GM11168 (cell line): ENCODE results near the gene ALDH1L1.
"Not testable (repeated sequence)": the region's sequence is repeated elsewhere in the genome, so short reads cannot be mapped to it uniquely, and the experiment has no call there.

Source experiments
- in situ Hi-C: fragments of 300-500 bp; cut with MboI; formaldehyde crosslinking; loops from one replicate; pipeline ENCODE4 v1.12.0; 2022; ENCODE audit warnings: low sequenced_read_pairs; ENCODE audit not compliant: unreplicated experiment

ALDH1L1 gene

DNA sequence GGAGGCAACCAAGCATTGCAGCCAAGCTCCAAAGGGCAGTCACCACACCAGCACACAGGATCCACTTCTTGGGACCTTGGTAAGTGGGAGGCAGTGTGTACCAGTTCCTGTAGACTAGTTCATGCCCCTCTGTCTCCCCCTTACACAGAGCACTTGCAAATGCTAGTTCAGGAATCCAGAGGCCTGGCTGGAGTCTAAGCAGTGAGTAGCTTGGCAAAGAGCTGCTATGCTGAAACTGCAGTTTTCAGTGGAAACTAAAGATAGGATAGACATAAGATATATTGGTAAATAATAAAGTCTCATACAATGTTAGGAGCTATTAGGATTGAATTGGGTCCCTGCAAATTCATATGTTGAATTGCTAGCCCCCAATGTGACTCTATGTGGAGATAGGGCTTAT, 82.6 kb downstream of the ALDH1L1 start:
- in situ Hi-C loops = no loop called here

- in situ Hi-C loops = not testable (repeated sequence)
Observed at GRCh38 chr3:126096274-126096673, 84.1 kb downstream of the ALDH1L1 start.

DNA sequence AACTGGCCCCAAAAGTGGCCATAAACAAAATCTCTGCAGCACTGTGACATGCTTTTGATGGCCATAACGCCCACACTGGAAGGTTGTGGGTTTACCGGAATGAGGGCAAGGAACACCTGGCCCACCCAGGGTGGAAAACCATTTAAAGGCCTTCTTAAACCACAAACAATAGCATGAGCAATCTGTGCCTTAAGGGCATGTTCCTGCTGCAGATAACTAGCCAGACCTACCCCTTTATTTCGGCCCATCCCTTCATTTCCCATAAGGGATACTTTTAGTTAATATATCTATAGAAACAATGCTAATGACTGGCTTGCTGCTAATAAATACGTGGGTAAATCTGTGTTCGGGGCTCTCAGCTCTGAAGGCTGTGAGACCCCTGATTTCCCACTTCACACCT, 88.3 kb downstream of the ALDH1L1 start:
- in situ Hi-C loops = not testable (repeated sequence)

GRCh38 chr3:126087552-126088175, 92.7 kb downstream of the ALDH1L1 start:
- in situ Hi-C loops = no loop called here

- in situ Hi-C loops = no loop called here
Observed at GRCh38 chr3:126085841-126086240, 94.5 kb downstream of the ALDH1L1 start.

DNA sequence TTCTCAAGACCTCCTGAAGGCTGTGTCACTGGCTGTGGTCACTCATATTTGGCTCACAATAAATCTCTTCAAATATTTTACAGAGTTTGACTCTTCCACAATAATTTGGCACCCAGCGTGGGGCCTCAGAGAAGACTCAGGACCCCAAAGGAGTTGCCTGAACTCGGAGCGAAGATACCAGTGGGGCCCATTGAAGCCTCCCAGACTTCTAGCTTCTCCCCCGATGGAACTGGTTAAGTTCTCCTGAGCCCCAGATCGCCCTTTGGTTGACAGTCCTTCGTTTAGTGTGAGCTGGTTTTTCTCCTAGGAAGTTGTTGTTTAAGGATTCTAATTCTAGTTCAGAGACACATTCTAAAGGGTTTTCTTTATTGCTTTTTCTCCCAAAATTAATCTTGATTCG, 95.1 kb downstream of the ALDH1L1 start:
- in situ Hi-C loops = no loop called here

- in situ Hi-C loops = no loop called here
Observed at GRCh38 chr3:126084768-126085180, 95.6 kb downstream of the ALDH1L1 start.

DNA sequence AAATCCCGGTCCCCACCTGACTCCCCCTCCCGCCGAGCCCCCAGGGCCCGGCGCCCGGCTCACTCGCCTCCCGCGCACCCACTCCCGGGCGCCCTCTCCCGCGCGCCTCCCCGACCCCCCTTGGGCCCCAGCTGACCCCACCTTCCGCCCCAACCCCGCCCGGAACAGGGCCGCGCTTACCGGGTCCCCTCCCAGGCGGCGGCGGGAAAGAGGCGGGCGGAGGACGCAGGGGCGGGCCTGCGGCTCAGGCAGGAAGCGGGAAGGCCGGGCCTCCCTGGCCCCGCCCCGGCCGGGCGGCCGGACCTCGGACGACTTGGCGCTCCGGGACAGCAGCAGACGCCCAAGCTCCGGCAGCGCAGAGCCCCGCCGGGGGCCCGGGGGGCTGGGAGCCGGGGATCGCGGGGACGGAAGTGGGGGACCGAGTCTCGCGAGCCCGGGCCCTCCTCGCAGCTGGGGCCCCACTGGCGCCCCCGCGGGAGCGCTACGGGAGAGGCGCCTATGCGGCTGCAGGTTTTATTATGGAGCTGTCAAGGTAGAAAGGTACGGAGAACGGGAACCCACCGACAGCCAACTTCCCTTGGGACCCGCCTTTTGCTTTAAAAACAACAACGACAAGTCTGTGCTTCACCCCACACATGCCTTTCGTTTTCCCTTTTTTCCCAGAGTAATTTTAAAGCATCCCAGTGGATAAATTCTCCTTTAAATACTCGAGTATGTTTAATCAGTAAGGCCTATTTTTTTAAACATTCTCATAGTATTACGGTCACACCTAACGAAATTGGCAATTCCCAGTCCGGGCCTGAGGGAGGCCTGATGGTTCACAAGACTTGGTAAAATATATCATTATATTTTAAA, 96.2 kb downstream of the ALDH1L1 start, which contains the start of gene SLC41A3:
TSS of gene SLC41A3 (minus strand) at position 212 of the 855 bp plus-strand sequence. CDS start 15,905 bp downstream, outside the sequence.
- in situ Hi-C loops = no loop called here

GRCh38 chr3:126083511-126083912, 96.9 kb downstream of the ALDH1L1 start:
- in situ Hi-C loops = no loop called here

- in situ Hi-C loops = no loop called here
Observed at GRCh38 chr3:126083138-126083445, 97.3 kb downstream of the ALDH1L1 start.

GRCh38 chr3:126082362-126083137, 97.8 kb downstream of the ALDH1L1 start:
- in situ Hi-C loops = no loop called here

- in situ Hi-C loops = no loop called here
Observed at GRCh38 chr3:126081618-126082361, 98.6 kb downstream of the ALDH1L1 start.

GRCh38 chr3:126080970-126081369, 99.4 kb downstream of the ALDH1L1 start:
- in situ Hi-C loops = no loop called here

DNA sequence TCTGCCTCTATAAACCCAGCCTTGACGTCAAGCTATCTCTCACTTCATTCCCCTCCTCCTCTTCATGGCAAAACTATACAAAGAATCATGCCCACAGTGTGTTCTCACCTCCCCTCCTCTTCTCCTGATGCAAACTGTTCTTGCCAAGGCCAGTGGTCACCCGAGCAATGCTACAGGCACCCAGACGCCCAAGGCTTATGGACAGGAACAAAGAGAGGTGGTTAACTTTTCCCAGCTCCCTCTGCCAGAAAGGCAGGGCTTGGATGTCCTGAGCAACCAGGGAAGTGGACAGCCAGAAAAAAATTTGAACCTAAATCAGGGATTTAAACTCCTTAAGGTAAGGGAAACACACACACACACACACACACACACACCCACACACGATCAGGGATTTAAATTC, 101.5 kb downstream of the ALDH1L1 start:
- in situ Hi-C loops = no loop called here

DNA sequence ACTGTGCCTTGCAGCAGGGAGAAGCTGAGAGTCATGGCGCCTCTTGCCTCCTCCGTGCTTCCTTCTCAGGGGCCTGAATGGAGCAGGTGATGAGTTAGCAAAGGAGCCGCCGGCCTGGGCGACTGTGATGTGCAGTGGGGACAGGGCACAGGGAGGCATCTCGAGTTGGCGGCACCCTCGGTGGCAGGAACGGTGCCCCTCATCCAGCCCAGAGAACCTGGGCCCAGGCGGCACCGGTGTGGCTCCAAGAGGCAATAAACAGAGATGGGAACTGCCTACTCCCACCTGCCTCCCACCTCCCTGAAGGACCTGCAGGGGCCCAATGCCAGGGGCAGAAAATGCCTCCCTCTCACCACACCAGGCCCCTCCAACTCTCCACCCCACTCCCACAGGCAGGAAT, 102.6 kb downstream of the ALDH1L1 start:
- in situ Hi-C loops = no loop called here

DNA sequence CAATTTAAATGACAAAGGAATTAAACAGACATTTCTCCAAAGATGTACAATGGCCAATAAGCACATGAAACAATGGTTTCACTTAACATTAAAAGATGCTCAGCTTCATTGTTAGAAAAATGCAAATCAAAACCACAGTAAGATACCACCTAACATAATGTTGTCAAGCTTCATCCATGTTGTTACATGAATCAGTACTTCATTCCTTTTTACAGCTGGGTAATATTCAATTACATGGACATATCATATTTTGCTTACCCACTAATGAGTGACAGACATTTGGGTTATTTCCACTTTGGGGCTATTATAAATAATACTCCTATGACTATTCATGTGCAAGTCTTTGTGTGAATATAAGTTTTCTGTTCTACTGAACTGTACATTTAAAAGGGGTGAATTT, 104.2 kb downstream of the ALDH1L1 start:
- in situ Hi-C loops = no loop called here

DNA sequence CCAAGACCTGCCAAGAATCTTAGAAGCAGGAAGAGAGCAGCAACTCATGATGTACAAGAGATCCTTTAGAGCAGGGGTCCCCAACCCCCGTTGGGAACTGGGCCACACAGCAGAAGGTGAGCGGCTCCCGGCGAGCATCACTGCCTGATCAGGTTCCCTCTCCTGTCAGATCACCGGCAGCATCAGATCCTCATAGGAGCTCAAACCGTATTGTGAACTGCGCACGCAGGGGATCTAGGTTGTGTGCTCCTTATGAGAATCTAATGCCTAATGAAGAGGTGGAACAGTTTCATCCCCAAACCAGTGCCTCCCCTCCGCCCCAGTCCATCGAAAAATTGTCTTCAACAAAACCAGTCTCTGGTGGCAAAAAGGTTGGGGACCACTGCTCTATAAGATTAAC, 110.2 kb downstream of the ALDH1L1 start:
- in situ Hi-C loops = no loop called here

GRCh38 chr3:126067959-126068358, 112.4 kb downstream of the ALDH1L1 start:
- in situ Hi-C loops = no loop called here

DNA sequence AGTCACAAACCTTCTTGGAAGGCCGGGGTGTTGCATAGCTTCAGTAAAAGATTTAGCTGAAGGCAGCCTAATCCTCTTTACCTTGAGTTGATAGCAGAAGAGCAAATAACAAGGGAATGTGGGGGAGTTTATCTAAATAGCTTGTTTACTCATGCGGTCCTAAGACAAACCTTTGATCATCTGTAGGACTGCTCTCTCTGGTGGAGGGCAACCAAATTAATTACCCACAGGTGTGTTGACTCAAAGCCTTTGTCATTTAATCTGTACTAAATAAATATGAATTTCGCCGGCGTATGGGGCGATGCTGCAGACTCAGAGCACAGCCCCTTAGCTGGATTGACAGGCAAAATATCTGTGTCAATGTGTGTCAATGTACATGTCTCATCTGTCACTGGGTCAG, 113.7 kb downstream of the ALDH1L1 start:
- in situ Hi-C loops = not testable (repeated sequence)

DNA sequence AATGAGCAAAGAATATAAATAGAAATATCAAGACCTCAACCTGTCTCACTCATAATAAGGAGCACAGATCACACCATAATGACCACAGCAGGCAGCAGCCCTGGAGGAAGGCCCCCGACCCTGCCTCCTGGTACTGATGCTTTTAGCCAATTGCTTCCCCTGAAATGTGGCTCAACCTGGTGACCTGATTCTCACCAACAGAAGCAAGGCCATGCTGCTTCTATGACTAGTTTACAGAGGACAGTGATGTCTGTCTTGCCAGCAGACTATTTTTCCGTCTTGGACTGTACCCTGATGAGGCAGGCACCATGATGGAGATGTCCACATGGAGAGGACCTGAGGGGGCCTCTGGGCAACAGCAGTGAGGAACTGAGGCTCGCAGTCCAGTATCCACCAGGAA, 114.5 kb downstream of the ALDH1L1 start:
- in situ Hi-C loops = no loop called here
